Mesendoderm (in vitro differentiated cells): ENCODE measurements around the gene GRB2.

Experiments used
- DNase-seq: peaks from one replicate; pipeline ENCODE4 v3.0.0; 2013
- H2AK5ac ChIP-seq: 2 replicates; pipeline ENCODE4 v1.6.1; 2013; ENCODE audit warnings: low read length, inconsistent platforms
- H2BK120ac ChIP-seq: 2 replicates; pipeline ENCODE4 v1.6.1; 2013; ENCODE audit warnings: low read depth, mild to moderate bottlenecking, low read length, moderate library complexity, mixed read lengths
- H2BK15ac ChIP-seq: replicated peaks from 2 replicates; pipeline ENCODE4 v1.6.1; 2013; ENCODE audit warnings: low read depth, mild to moderate bottlenecking, moderate library complexity
- H2BK5ac ChIP-seq: 2 replicates; pipeline ENCODE4 v1.6.1; 2013; ENCODE audit warnings: low read length, inconsistent platforms
- H3K18ac ChIP-seq: 2 replicates; pipeline ENCODE4 v1.6.1; 2013; ENCODE audit warnings: mild to moderate bottlenecking, low read length, mixed read lengths
- H3K23ac ChIP-seq: one replicate; pipeline ENCODE4 v1.6.1; 2013; ENCODE audit warnings: low read length
- H3K27ac ChIP-seq: 2 replicates; pipeline ENCODE4 v1.5.1; 2013; ENCODE audit warnings: low read depth, mild to moderate bottlenecking, inconsistent platforms, low read length, moderate library complexity
- H3K27me3 ChIP-seq: 2 replicates; pipeline ENCODE4 v1.6.1; 2013; ENCODE audit warnings: low read length, control low read depth, mild to moderate bottlenecking, inconsistent platforms; ENCODE audit not compliant: insufficient read depth, poor library complexity
- H3K36me3 ChIP-seq: 2 replicates; pipeline ENCODE4 v1.6.1; 2013; ENCODE audit warnings: low read length, inconsistent platforms; ENCODE audit not compliant: control insufficient read depth, insufficient read depth
- H3K4ac ChIP-seq: one replicate; pipeline ENCODE4 v1.6.1; 2013; ENCODE audit warnings: low read depth, mild to moderate bottlenecking, low read length, moderate library complexity
- H3K4me1 ChIP-seq: 2 replicates; pipeline ENCODE4 v1.6.1; 2013; ENCODE audit warnings: low read depth, low read length, inconsistent platforms; ENCODE audit not compliant: control insufficient read depth
- H3K4me2 ChIP-seq: 2 replicates; pipeline ENCODE4 v1.6.1; 2013; ENCODE audit warnings: low read length
- H3K4me3 ChIP-seq: 2 replicates; pipeline ENCODE4 v1.5.1; 2013; ENCODE audit warnings: mild to moderate bottlenecking, low read length
- H3K56ac ChIP-seq: one replicate; pipeline ENCODE4 v1.6.1; 2013; ENCODE audit warnings: low read length
- H3K79me1 ChIP-seq: 2 replicates; pipeline ENCODE4 v1.6.1; 2013; ENCODE audit warnings: low read length, inconsistent platforms
- H3K79me2 ChIP-seq: 2 replicates; pipeline ENCODE4 v1.6.1; 2013; ENCODE audit warnings: mild to moderate bottlenecking, low read length; ENCODE audit not compliant: control insufficient read depth, insufficient read depth
- H3K9ac ChIP-seq: 2 replicates; pipeline ENCODE4 v1.6.1; 2013; ENCODE audit warnings: low read length, inconsistent platforms
- H4K5ac ChIP-seq: one replicate; pipeline ENCODE4 v1.6.1; 2013; ENCODE audit warnings: low read length
- H4K8ac ChIP-seq: one replicate; pipeline ENCODE4 v1.6.1; 2013; ENCODE audit warnings: low read depth, mild to moderate bottlenecking, control low read depth, low read length, moderate library complexity
- WGBS: extraction: QIAGEN DNeasy Blood & Tissue Kit; methylation state at CpG from one replicate; pipeline ENCODE4 v1.1.7; 2013; ENCODE audit warnings: low lambda C conversion rate, missing lambda C conversion rate; ENCODE audit not compliant: insufficient coverage; ENCODE audit errors: extremely low coverage; 5-methylcytosine and 5-hydroxymethylcytosine counted together

The GRB2 gene

GRCh38 chr17:75319904-75320691, 85.4 kb downstream of the GRB2 start:
- Histone ChIP-seq H4K5ac (no peak overlapping the region), H3K23ac (no peak overlapping the region), H3K56ac (no peak overlapping the region), H2AK5ac (no peak overlapping the region), H3K4me2 (no peak overlapping the region), H3K4me3 (no peak overlapping the region), H2BK5ac (no peak overlapping the region), H3K79me1 (no peaks in the 10 kb centered on the region), H3K27me3 (no peaks in the 10 kb centered on the region), H2BK120ac (no peak overlapping the region), H3K36me3 (peaks cover 5% of the 10 kb centered on the region), H4K8ac (no peak overlapping the region), H3K4ac (no peak overlapping the region), H3K4me1 (no peaks in the 10 kb centered on the region), H3K79me2 (no peaks in the 10 kb centered on the region), H3K18ac (no peak overlapping the region), H3K27ac (no peak overlapping the region), H3K9ac (no peak overlapping the region), H2BK15ac (no peak overlapping the region)
- no peak for DNase-seq
- no CpG with 5 or more reads among the region's 20 CpGs for WGBS

DNA sequence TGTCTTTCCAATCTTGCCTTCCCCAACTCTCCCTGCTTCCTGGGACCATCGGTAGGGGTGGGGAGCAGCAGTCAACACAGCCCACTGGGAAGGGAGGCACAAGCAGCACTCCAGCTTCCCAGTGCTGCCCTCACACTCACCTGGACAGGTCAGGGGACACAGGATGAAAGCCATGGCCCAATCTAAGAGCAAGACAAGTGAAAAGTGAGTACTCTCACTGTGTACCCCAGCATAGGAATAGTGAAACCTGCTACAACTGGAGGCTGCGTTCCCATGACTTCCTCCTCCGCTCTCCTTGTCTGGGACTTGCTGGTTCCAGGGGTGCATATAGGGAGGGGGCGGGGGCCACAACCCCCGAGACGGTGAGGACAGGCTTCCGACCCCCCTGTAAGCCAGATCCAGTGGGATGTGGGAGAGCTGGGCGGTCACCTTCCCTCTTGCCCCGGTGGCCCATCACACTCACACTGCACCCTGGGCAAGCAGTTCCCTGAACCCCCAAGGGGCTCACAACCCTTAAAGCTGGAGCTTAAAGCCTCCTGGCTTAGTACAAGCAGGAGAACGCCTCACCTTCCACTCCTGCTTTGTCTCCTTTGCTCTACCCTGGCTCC, 86.8 kb downstream of the GRB2 start:
- H2BK5ac ChIP-seq, result no peak overlapping the region
- no peak overlapping the region for H2AK5ac ChIP-seq
- H3K4me1 ChIP-seq, result no peaks in the 10 kb centered on the region
- H3K79me2 ChIP-seq, result no peaks in the 10 kb centered on the region
- H3K36me3 ChIP-seq, result peaks cover 5% of the 10 kb centered on the region
- no peak overlapping the region for H3K4ac ChIP-seq
- no peak overlapping the region for H4K8ac ChIP-seq
- H3K79me1 ChIP-seq, result no peaks in the 10 kb centered on the region
- H3K23ac ChIP-seq, result no peak overlapping the region
- H2BK15ac ChIP-seq, result no peak overlapping the region
- H3K4me3 ChIP-seq, result no peak overlapping the region
- no peaks in the 10 kb centered on the region for H3K27me3 ChIP-seq
- no peak overlapping the region for H3K9ac ChIP-seq
- H3K27ac ChIP-seq, result no peak overlapping the region
- no peak overlapping the region for H3K18ac ChIP-seq
- no peak for DNase-seq
- H4K5ac ChIP-seq, result no peak overlapping the region
- WGBS, result no CpG with 5 or more reads among the region's 10 CpGs
- no peak overlapping the region for H3K56ac ChIP-seq
- no peak overlapping the region for H3K4me2 ChIP-seq
- H2BK120ac ChIP-seq, result no peak overlapping the region

DNA sequence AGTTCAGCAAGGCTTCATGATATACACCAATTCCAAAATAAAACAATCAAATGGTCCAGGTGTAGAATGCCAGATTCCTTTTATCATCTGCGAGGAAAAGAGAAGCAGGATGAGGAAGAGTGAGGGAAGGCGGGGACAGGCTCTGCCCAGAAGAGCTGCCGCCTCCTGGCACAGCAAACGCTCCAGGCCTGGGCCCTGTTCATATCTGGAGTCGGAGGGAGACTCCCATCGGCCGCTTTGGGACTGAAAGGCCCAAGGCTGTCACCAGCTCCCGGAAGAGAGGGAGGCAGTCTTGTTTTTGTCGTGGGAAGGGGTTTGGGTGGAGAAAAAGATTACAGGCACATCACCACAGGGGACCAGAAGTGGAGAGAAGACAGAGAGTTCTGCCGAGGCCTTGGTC, 87.3 kb downstream of the GRB2 start:
- H3K56ac ChIP-seq, result no peak overlapping the region
- no peak overlapping the region for H3K4me3 ChIP-seq
- H3K23ac ChIP-seq, result no peak overlapping the region
- H3K4me2 ChIP-seq, result no peak overlapping the region
- H3K79me2 ChIP-seq, result no peaks in the 10 kb centered on the region
- no peak overlapping the region for H3K4ac ChIP-seq
- H3K79me1 ChIP-seq, result no peaks in the 10 kb centered on the region
- H4K8ac ChIP-seq, result no peak overlapping the region
- peaks cover 4% of the 10 kb centered on the region for H3K36me3 ChIP-seq
- H3K4me1 ChIP-seq, result no peaks in the 10 kb centered on the region
- no peak overlapping the region for H2BK120ac ChIP-seq
- H3K9ac ChIP-seq, result no peak overlapping the region
- no CpG with 5 or more reads among the region's 10 CpGs for WGBS
- no peak overlapping the region for H2BK5ac ChIP-seq
- no peak overlapping the region for H2AK5ac ChIP-seq
- no peak overlapping the region for H2BK15ac ChIP-seq
- no peaks in the 10 kb centered on the region for H3K27me3 ChIP-seq
- H3K27ac ChIP-seq, result no peak overlapping the region
- H3K18ac ChIP-seq, result no peak overlapping the region
- DNase-seq, result no peak
- H4K5ac ChIP-seq, result no peak overlapping the region

DNA sequence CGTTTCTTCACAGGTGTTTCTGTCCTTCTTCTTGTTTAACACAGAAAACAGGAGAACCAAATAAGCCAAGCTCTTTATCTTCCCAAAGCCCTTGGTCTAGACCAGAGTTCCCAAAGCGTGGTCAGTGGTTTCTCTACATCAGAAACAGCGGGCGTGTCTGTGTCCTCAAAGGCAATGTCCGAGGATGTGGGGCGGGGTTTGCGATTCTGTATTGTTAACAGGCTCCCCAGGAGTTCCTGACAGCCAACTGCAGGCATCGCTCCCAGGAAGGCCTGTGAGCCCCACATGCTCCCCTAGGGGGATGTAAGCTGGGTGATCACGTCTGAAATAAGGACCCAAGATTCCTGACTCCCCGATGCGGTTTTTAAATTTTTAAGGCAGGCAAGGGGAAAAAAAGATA, 87.8 kb downstream of the GRB2 start:
- Histone ChIP-seq H3K56ac (no peak overlapping the region), H2BK15ac (no peak overlapping the region), H3K18ac (no peak overlapping the region), H3K27ac (no peak overlapping the region), H2BK5ac (no peak overlapping the region), H3K23ac (no peak overlapping the region), H3K4me3 (no peak overlapping the region), H3K9ac (no peak overlapping the region), H2BK120ac (no peak overlapping the region), H3K79me1 (no peaks in the 10 kb centered on the region), H3K4me2 (no peak overlapping the region), H4K5ac (no peak overlapping the region), H3K79me2 (no peaks in the 10 kb centered on the region), H3K27me3 (no peaks in the 10 kb centered on the region), H2AK5ac (no peak overlapping the region), H3K36me3 (peaks cover 4% of the 10 kb centered on the region), H3K4ac (no peak overlapping the region), H4K8ac (no peak overlapping the region), H3K4me1 (no peaks in the 10 kb centered on the region)
- DNase-seq, result peak; percentile 34
- no CpG with 5 or more reads among the region's 11 CpGs for WGBS

DNA sequence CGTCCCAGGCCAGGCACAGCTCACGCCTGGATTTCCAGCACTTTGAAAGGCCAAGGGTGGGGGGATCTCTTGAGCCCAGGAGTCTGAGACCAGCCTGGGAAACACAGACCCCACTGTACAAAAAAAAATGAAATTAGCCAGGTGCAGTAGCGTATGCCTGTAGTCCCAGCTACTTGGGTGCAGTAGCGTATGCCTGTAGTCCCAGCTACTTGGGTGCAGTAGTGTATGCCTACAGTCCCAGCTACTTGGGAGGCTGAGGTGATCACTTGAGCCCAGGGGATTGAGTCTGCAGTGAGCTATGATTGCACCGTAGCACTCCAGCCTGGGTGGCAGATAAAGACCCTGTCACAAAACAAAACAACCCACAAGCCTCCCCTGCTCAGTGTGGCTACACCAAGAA, 89.2 kb downstream of the GRB2 start:
- Histone ChIP-seq H3K27me3 (no peaks in the 10 kb centered on the region), H3K4me2 (no peak overlapping the region), H3K4ac (no peak overlapping the region), H2BK15ac (no peak overlapping the region), H3K9ac (no peak overlapping the region), H3K23ac (no peak overlapping the region), H2AK5ac (no peak overlapping the region), H3K18ac (no peak overlapping the region), H4K8ac (no peak overlapping the region), H4K5ac (no peak overlapping the region), H3K56ac (no peak overlapping the region), H3K27ac (no peak overlapping the region), H3K4me3 (no peak overlapping the region), H3K79me2 (no peaks in the 10 kb centered on the region), H2BK5ac (no peak overlapping the region), H3K79me1 (no peaks in the 10 kb centered on the region), H2BK120ac (no peak overlapping the region), H3K36me3 (peaks cover 1% of the 10 kb centered on the region), H3K4me1 (no peaks in the 10 kb centered on the region)
- no peak for DNase-seq
- no CpG with 5 or more reads among the region's 5 CpGs for WGBS
